Glutamatergic neuron (in vitro differentiated cells): Measurements from ENCODE around the gene FLT3. TPM values are rescaled to one million over a fixed set of nuclear protein-coding genes. Genes with fewer than 3 reads are reported as not detected.

Experiments used
- DNase-seq: peaks from one replicate; pipeline ENCODE4 v3.0.0; 2022
- H3K27ac Mint-ChIP-seq: one replicate; pipeline ENCODE4 v1.8.0; 2020; ENCODE audit warnings: mild to moderate bottlenecking, mixed read lengths, inconsistent platforms; ENCODE audit not compliant: unreplicated experiment
- H3K27me3 Mint-ChIP-seq: one replicate; pipeline ENCODE4 v1.8.0; 2020; ENCODE audit warnings: mild to moderate bottlenecking, moderate library complexity, mixed read lengths, inconsistent platforms; ENCODE audit not compliant: unreplicated experiment
- H3K36me3 Mint-ChIP-seq: one replicate; pipeline ENCODE4 v1.8.0; 2020; ENCODE audit warnings: mild to moderate bottlenecking, mixed read lengths, inconsistent platforms; ENCODE audit not compliant: unreplicated experiment
- H3K4me1 Mint-ChIP-seq: one replicate; pipeline ENCODE4 v1.8.0; 2020; ENCODE audit warnings: mild to moderate bottlenecking, low read depth, mixed read lengths, inconsistent platforms; ENCODE audit not compliant: unreplicated experiment
- H3K4me3 Mint-ChIP-seq: one replicate; pipeline ENCODE4 v1.8.0; 2020; ENCODE audit warnings: mild to moderate bottlenecking, mixed read lengths, inconsistent platforms; ENCODE audit not compliant: unreplicated experiment
- H3K9me3 Mint-ChIP-seq: one replicate; pipeline ENCODE4 v1.8.0; 2020; ENCODE audit warnings: mild to moderate bottlenecking, moderate library complexity, mixed read lengths, inconsistent platforms; ENCODE audit not compliant: unreplicated experiment
- CTCF ChIP-seq: fragments of 200-600 bp; sonication (generic); IDR thresholded peaks from one replicate; pipeline ENCODE4 v1.5.0; 2021; ENCODE audit not compliant: partially characterized antibody, unreplicated experiment
- total RNA-seq: library from RNA; stranded (reverse); fragmentation: NEBNext Ultra II Directional; extraction: Animal tissue kit (Norgen Biotek cat#: 25700); gene quantifications from one replicate; pipeline ENCODE4 v1.2.1, GENCODE V29; 2021; ENCODE audit not compliant: unreplicated experiment

The FLT3 gene
- total RNA-seq, 1 donor from 2014 or later, result not detected

DNA sequence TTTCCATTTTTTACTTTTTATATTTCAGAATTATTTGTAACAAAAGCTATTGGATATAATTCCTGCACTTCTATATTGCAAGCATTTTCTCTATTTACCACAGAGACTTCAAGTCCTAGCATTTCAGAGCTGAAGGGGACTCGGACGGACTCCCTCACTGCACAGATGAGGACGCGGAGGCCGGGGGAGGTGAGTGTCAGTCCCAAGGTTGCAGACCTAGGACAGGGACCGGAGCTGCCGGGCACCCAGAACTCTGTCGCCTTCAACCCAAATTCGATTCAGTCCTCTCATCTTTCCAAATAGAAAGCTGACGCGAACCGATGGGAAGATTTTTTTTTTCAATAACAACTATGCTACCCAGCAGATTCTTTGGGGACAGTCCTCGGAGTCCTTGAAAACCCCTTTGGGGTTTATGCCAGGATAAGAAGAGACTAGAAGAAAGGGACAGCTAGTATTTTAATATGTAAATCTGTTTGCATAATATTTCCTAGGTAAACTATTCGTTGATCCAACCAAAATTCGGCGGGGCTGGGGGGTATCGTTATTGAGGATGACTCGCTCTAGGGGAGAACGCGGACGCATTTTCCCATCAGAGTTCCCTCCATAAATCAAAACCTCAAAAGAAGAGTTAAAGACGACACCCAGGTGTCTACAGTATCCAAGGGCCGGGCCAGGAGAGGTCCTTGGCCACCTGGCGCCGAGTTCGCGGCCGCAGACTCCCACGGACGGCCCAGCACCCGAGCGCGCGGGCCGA lies 803 bp downstream of the FLT3 start:
- DNase-seq, result no peak
- Mint-ChIP-seq H3K4me3 (peak overlapping the region; percentile 88), H3K9me3 (peaks cover 8% of the 10 kb centered on the region), H3K4me1 (no peaks in the 10 kb centered on the region), H3K36me3 (no peaks in the 10 kb centered on the region), H3K27me3 (peaks cover 12% of the 10 kb centered on the region), H3K27ac (no peak overlapping the region)
- no peak for TF ChIP-seq CTCF

DNA sequence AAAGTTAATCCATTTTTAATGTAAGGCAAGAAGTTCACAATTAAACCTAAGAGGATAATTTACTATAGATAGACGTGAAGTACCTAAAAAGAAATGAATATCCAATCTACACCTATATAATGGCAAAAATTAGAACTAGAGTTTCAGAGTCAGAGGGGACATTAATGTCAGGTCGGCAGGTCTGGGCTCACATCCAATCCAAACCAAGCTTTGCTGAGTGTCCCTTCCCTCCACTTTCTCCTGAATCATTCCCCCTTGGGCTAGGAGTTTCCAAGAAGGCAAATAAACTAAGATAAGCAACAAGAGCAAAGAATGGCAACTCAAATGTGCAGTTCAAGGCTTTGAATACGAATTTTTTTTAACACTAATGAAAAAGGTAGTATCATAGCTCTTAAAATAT lies 2.9 kb downstream of the FLT3 start:
- TF ChIP-seq CTCF, result no peak
- no peaks in the 10 kb centered on the region for H3K36me3 Mint-ChIP-seq
- no peak for DNase-seq
- no peaks in the 10 kb centered on the region for H3K4me1 Mint-ChIP-seq
- no peak overlapping the region for H3K27ac Mint-ChIP-seq
- peaks cover 14% of the 10 kb centered on the region for H3K27me3 Mint-ChIP-seq
- H3K4me3 Mint-ChIP-seq, result no peak overlapping the region
- H3K9me3 Mint-ChIP-seq, result peaks cover 8% of the 10 kb centered on the region

GRCh38 chr13:28094306-28094705 lies 6.1 kb downstream of the FLT3 start:
- Mint-ChIP-seq H3K9me3 (peaks cover 1% of the 10 kb centered on the region), H3K27me3 (peaks cover 10% of the 10 kb centered on the region), H3K27ac (no peak overlapping the region), H3K36me3 (no peaks in the 10 kb centered on the region), H3K4me3 (no peak overlapping the region), H3K4me1 (no peaks in the 10 kb centered on the region)
- no peak for TF ChIP-seq CTCF
- no peak for DNase-seq

- Mint-ChIP-seq H3K36me3 (no peaks in the 10 kb centered on the region), H3K4me1 (no peaks in the 10 kb centered on the region), H3K9me3 (peaks cover 1% of the 10 kb centered on the region), H3K27me3 (peaks cover 9% of the 10 kb centered on the region), H3K4me3 (no peak overlapping the region), H3K27ac (no peak overlapping the region)
- no peak for DNase-seq
- no peak for TF ChIP-seq CTCF
These were observed 6.5 kb downstream of the FLT3 start for GRCh38 chr13:28093881-28094280.

DNA sequence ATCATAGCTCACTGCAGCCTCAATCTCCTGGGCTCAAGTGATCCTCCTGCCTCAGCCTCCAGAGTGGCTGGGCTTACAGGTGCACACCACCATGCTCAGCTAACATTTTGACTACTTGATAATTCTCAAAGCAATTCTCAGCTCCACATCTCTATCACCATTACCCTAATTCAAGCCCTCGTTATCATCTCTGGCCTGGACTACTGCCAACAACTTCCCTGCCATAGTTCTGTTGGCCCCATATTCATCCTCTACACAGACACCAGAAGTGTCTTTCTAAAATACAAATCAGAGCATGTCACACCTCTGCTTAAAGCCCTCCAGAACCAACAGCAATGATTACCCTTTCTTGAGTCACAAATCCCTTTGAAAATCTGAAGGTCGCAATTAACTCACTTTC lies 7.9 kb downstream of the FLT3 start:
- Mint-ChIP-seq H3K4me1 (no peaks in the 10 kb centered on the region), H3K27me3 (peaks cover 4% of the 10 kb centered on the region), H3K27ac (no peak overlapping the region), H3K4me3 (no peak overlapping the region), H3K9me3 (no peaks in the 10 kb centered on the region), H3K36me3 (no peaks in the 10 kb centered on the region)
- no peak for TF ChIP-seq CTCF
- DNase-seq, result no peak
